22Rv1 (cell line): Measurements from ENCODE around the gene GPR180.

Source experiments
- ZFX ChIP-seq: fragments of 450-650 bp; IDR thresholded peaks from 2 replicates; pipeline ENCODE4 v1.6.1; 2017; ENCODE audit warnings: antibody characterized with exemption, borderline replicate concordance
- TF ChIP-seq, protein P1 (sequence below): fragments of 450-650 bp; IDR thresholded peaks from 2 replicates; pipeline ENCODE4 v1.5.1; 2017; ENCODE audit warnings: mild to moderate bottlenecking

GRCh38 chr13:94673851-94674250 lies 72.2 kb downstream of the GPR180 start:
- TF ChIP-seq, protein P1, sequence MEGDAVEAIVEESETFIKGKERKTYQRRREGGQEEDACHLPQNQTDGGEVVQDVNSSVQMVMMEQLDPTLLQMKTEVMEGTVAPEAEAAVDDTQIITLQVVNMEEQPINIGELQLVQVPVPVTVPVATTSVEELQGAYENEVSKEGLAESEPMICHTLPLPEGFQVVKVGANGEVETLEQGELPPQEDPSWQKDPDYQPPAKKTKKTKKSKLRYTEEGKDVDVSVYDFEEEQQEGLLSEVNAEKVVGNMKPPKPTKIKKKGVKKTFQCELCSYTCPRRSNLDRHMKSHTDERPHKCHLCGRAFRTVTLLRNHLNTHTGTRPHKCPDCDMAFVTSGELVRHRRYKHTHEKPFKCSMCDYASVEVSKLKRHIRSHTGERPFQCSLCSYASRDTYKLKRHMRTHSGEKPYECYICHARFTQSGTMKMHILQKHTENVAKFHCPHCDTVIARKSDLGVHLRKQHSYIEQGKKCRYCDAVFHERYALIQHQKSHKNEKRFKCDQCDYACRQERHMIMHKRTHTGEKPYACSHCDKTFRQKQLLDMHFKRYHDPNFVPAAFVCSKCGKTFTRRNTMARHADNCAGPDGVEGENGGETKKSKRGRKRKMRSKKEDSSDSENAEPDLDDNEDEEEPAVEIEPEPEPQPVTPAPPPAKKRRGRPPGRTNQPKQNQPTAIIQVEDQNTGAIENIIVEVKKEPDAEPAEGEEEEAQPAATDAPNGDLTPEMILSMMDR, result no peak
- no peak for TF ChIP-seq ZFX
